Left renal pelvis (tissue), 4 donors: ENCODE measurements around the gene TNS3. TPM values are rescaled to one million over a fixed set of nuclear protein-coding genes. Genes with fewer than 3 reads are reported as not detected.

Experiments
- DNase-seq, 4 donors: peaks; one replicate each; pipeline ENCODE4 v3.0.0-alpha.2; 2013; ENCODE audit warnings: low read depth in 4 of 4, low spot score in 3 of 4
- polyA plus RNA-seq, 4 donors: library from polyadenylated mRNA; unstranded; fragments of 120-200 nt; gene quantifications; one replicate each; pipeline ENCODE4 v1.2.1, GENCODE V29; 2013; ENCODE audit not compliant: insufficient read length in 4 of 4

TNS3 gene
- polyA plus RNA-seq, 4 donors, result 85.6 to 120 (median 91.2) TPM

DNA sequence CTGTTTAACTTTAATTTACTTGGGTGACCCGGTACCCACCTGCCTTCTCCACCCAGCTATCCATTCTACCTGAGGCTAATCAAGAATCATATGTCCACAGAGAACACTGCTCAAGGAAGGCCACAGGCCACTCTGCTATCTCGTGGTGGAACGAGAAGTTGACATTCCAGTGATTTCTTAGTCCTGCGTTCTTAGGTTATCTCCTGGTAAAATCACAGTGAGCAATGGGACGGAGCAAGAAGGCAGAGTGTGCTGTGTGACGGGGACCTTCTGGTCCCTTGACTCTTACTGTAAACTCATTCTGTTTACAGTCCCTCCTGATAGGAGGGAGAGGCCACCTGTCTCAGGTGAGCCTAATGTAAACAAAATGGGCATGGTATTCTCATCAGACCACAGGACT is 256.6 kb downstream of the TNS3 start:
- DNase-seq, result no peak

DNA sequence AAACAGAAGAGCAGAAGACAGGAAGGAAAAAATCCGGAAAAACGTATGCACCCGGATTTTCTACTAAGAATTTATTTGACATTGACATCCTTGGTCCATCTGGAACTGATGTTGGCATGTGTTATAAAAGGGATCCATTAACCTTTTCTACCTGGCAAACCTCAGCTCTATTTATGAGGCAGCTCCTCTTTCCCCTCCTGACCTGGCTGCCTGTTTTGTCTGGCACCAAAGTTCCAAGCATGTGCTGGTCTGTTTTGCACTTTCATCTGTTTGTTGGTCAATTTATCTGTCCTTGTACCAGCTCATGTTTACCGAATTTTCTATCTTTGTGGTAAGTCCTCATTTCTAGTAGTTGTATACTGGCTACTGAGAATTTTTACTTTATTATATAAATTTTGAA is 258.0 kb downstream of the TNS3 start:
- no peak for DNase-seq

DNA sequence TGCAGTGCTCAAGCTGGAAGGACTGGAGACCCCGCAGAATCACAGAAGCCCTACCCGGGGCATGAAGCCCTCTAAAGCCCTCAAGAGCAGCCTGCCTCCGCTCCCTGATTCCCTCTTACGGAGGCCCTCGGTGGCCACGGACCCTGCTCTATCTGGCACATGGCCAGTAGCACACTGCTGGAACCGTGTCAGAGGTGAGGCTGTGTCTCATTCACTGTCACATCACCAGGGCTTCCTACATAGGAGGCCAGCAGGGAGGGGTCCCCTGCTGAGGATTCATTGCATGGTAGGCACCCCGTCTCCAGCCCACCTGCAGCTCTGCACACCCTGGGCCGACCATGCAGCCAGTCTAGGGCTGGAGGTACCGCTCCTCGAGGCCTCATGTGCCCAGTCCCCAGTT is 259.2 kb downstream of the TNS3 start:
- no peak for DNase-seq

DNA sequence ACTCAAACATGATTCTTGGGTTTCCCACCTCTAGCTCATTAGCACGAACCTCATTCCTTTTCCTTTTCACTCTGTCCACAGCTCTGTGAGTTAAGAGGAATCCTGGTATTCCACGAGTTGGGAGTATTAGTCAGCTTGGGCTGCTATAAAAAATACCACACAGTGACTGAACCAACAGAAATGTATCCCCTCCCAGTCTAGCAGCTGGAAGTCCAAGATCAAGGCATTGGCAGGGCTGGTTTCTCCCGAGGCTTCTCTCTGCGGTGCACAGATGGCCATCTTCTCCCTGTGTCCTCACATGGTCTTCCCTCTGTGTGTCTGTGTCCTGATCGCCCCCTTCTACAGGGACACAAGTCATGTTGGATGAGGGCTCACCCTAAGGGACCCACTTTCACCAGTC is 261.6 kb downstream of the TNS3 start:
- DNase-seq, result no peak

DNA sequence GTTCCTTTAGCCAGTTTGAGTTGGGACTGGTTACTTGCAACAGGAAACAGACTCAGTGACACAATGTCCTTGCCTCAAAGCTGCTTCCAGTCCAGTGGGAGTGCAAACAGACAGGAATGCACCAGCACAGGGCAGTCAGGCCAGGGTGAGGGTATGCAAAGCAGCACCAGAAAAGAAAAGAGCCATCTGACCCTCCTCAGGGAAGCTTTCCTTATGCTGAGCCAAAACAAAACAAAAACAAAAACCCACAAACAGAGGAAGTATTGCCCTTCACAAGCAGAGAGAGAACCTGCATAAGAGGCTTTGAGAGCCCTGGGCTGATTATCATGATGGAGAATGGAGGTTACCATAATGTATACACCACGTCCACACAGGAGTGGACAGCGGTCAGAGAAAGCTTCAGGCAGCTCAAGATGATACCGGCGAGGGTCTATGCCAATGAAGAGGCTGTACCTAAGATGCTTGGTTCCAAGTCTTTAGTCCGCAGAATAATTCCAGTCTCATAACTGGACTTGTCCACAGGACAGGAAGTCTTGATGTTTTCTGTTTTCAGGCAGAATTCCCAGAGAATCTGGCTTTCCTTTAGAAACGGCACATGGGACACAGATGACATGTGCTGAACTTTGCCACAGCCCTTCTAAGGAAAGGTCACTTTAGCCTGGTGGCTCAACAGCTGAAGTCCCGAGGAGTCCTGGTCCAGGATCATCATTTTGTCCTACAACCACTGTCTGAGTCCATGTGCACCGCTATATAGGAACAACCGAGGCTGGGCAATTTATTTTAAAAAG is 263.3 kb downstream of the TNS3 start:
- no peak for DNase-seq

DNA sequence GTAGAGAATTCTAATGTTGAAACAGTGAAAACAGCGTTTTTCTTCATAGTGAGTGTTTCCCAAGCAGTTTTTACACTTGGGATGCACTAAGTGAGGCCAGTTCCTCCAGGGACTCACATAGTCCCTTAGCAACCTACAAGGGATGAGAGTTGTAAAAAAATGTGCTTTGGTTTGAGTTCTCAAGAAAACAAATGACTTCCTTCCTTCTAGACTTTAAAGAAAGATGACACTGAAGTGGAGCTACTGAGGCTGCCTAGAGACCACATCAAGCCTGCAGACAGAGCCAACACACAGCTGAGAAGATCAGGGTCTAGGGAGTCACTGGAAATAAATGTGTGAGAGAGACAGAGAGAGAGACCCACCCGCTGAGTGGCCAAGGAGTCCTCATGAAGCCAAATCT is 264.4 kb downstream of the TNS3 start:
- no peak for DNase-seq

DNA sequence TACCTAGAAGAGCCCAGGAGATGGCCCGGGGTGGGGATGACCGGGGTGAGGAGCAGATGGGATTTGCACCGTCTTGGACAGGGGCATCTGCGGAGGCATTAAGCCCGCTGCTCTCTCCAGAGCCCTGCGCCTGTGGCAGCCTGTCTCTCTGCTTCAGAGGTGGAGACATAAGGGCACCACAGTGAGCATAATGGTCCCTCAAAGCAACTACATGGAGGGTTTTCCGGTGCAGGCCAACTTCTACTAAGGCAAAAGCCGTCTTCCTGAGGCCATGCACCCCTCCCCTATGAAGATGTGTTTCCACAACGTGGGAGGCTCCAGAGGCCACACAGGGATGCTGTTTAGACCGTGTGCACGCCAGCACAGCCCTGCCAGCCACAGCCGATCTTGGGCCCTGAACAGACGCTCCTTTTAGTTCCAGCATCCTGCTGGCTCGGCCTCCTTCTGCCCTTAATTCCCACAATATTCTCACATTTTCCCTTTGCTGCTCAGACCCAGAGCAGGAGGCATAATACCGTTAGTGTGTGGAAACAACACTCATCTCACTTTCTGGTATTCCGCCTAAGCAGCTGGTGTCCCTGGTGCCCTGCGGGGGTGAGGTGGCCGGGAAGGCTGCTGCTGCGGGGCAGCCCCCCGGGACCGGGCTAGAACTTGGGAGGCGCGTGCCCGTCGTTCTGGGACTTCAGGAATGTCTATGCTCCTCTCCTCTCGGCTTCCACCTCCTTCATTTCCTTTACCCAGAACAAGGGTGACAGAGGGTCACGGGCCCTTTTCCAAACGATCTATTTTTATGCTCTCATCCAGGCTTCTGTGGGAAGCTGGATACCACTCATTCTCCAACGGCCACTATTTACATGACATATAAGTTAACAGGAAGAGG is 266.9 kb downstream of the TNS3 start:
- no peak for DNase-seq

DNA sequence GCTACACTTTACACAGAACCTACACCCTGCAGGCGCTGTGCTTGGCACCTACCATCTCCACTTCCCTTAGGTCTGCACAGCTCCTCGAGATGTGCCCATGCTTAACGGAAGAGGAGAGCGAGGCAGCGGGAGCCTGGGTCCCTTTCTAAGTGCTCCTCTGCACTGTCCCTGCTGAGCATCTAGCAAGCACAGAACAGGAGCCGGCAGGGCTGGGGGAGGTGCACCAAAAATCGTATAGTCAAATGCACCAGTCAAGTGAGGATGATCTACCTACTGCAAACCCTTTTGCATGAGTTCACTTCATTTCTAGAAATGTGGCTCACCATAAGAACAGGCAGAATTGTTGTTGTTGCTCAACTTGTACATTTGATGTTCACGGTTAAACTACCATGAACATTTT is 267.7 kb downstream of the TNS3 start:
- no peak for DNase-seq

DNA sequence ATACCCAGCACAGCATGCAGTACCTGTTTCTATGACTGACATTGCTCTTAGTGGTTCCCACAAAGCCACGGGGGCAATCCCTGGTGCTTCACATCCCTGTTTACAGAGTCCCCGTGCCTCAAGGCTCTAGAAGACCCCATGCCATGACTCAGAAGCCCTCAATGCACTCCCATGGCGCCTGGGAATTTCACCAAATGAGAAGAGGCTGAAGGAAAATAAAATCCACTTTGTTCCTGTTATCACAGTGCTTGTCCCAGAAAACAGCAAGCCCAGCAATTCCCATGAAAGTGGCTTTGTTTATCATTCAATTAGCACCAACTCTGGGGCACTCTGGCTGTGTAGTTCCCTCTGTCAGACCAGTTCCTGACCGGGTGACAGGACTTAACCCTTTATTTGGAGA is 268.3 kb downstream of the TNS3 start:
- no peak for DNase-seq

DNA sequence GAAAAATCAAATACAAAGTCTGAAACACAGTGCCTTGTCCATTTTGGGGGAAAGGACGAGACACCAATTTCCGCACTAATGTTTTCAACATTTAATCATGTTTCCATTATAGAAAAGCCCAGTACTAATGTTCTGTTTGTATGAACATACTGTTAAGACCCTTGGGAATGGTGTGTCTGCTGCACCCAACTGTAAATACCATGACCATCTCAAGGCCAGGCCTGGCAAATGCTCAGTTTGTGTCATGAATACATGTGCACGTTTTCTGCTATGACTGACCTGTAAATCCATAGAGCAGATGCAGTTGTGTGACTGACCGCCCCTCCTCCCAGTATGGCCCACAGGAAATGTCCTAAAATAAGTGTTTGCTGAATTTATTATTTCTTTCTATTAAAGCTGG is 270.0 kb downstream of the TNS3 start:
- no peak for DNase-seq

DNA sequence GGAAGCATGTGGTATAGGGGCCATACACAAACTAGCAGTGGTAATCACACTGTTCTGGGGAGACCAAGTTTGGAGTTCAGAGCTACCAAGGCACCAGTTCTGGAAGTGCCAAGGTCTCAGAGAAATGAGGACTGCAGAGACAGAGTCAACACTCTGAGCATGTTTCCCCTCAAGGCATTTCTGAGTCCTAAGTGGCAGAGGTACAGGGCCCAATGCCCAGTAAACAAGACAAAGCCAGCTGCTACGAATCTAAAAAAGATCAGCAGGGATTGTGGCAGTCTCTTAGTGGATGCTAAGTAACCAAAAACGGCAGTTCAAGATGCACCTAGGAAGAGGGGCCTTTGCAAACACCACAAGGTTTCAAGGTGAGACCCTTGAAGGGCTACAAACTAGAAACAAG is 271.9 kb downstream of the TNS3 start:
- no peak for DNase-seq

DNA sequence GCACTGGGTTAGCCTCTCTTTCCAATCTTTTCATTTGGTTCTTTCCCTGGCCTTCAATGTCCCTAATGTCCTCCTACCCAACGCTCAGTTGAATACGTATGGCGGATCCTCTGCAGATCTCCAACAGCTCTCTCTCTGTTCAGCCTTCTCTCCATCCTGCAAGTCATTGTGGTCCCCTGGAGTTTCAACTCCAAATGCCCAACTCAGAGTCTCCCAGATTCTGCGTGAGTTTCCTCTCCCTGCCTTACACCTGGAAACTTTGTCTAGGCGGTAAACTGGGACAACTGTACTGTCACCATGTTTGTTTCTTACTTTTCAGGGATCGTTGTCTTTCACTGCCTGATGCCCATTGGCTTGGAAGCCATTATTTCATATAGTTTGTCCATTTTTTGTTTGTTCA is 273.1 kb downstream of the TNS3 start:
- DNase-seq, result no peak

DNA sequence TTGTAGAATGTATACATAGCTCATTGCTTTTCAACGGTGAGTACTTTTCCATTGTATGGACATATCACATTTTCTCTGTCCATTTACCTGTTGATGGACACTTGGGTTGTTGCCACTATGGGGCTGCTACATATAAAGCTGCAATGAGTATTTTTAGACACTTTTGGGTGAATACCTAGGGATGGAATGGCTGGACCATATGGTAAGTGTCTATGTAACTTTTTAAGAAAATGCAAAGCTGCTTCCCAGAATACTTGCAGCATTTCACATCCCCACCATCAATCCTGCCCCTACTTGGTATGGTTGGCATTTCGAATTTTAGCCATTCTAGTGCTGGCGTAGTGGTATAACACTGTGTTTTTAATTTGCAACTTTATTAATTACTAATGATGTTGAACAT is 274.6 kb downstream of the TNS3 start:
- no peak for DNase-seq

DNA sequence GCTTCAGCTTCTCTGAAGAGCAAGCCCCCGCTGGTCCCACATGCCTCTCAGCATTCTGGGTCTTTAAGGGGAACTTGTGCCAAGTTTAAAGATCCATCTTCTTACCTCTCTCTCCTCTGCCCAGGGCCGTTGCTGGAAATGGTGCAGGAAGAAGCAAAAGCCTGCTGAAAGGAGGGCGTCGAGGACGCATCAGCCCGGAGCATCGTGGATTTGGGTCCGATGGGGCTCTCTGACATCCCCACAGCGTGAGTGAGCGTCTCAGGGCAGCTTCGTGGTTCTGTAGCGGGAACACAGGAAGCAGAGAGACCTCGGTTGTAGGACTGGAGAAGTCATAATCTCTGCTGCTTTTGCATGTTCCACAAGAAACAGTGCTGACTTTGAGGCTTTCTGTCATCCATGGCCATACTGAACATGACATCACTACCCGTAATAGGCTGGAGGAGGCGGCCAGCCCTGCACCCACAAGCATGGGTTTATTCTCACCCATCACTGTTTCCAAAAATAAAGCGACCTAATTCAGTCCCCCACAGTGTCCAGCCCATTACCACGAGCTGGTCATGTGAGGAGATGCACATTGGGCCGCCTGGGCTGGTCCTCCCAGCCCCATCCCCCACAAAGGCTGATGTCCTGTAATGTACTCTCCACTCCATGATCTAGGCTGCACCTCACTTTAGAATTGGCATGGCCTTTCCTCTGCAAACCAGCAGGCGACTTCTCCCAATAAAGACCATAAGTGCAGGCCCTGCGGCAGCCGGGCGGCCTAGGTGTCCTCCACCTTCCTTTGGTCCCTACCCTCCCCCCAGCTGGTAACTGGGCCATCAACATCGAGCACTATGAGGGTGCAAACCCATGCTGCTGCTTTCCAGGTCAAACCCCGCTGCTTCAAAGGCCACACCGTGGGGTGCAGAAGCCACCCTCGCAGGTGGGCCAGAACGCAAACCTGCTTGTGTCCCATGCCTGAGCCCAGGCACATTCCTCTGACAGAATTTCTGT is 276.9 kb downstream of the TNS3 start:
- DNase-seq, result no peak

DNA sequence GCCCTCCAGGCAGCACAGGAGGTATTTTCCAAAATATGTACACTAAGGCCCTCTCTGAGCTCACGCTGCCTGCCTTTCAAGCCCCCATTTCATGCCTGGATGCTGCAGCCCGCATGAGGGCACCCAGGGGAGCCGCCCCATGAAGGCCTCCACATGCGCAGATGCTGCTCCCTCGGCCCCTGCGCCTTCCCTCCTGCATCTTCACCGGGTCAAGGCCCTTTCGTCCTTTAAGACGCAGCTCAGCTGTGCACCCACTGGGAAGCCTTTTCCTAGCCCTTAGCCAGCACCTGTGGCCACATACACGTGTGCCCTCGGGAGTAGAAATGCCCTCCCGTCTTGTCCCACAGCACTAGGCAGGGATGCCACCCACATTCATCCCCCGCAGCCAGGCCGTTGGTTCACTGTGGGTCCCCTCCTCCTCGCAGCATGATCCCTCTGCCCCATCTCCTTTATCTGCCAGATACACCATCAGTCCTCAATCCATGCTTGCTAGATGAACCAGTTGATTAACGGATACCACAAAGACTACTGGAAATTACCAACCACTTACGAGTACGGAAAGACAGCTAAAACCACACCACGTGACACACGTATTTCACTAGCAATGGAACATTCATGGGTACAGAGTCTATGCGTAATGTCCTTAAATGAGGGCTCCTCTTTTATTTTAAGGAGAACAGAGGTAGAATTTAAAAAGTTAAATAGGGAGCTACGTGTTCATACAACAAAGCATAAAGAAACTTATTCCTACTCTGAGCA is 278.0 kb downstream of the TNS3 start:
- DNase-seq, result no peak

DNA sequence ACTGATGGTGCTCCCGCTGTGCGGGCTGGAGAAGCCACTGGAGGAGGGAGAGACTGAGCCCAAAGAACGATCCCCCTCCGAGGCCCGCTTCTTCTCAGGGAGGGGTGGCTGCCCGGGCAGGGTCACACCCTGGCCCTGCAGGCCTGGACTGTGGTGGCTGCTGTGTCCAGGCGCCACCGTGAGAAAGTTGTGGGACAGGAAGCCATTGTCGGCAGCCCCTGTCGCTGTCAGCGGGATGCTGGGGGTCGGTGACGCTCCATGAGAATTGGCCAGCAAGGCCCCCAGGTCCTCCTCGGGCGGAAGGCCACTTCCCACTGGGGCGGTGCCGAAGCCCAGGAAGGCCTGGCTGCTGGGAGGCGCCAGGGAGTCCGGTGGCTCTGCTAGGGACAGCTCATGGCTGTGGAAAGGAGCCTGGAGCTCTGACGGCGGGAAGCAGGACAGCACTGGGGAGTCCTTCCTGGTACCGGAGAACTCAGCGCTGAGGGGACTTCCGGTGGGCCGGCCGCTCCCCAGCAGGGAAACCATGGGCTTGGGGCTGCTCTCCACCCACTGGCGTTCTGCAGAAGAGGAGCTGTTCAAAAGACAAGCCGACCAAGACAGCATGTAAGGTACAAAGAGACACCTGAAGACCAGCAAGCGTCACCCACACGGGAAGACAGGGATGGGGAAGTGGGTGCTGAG is 278.8 kb downstream of the TNS3 start:
- DNase-seq, result no peak

DNA sequence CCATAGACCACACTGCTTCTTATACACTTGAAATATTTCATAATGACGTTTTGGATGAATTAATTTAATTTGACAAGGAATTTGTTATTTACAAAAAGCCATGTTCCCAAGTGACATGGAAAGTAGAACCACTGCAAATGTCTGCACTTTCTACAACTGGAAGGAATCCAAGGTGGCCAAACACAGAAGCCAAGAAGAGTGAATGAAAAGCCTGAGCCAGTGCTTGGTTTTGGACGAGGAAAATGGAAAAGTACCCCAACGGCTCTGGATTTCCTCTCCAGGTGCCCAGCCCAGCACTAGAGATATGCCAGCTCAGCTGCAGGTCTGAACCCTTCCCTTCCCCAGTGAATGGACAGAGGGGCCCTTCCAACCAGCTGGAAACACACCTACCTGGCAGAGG is 279.4 kb downstream of the TNS3 start:
- no peak for DNase-seq

DNA sequence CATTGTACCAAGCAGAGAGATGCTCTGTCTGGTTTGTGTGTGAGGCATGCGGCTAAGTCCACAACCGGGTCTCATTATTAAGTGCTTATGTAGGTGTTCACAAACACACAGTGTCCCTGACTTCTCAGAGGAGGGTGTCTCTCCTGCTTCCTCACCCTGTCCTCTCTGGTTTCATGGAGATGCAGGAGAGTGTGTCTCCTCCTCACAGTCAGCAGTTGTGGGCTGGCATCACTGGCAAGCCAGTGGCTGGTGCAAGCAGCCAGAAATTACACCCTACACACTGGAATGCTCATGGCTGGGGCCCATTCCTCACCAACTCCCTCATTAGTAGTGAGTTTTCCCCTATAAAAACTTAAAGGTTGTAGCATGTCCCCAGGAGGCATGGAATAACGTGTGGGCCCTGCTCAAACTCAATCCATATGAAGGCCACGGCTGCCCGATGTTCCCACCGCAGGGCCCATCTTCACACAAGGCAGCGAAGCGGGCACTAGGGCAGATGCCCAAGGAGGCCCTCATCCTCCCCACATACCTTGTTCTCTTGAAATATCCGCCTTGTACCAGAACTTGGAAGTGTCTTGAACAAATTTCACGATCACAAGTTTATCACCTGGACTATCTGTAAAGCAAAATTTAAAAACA is 280.1 kb downstream of the TNS3 start:
- no peak for DNase-seq

DNA sequence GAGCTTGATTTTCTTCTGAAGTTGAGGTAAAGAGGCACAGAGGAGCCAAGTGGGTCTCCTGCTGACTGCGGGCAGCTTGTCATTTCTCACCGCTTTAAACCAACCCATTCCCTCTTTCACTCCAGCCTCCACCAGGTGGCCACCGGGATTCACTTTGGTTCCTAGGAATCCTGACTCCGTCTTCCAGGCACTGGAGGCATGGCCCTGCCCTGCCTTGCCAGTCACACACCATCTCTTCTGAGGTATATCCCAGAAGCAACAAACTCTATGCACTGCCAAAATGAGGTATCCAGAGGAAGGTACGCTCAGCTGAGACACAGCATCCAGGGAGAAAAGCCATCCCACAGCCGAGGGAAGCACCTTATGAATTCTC is 280.8 kb downstream of the TNS3 start:
- no peak for DNase-seq
